ENCODE measurements around the gene COL20A1. TPM values are rescaled to one million over a fixed set of nuclear protein-coding genes. Genes with fewer than 3 reads are reported as not detected.

COL20A1 gene
- total RNA-seq, 1 donor from 2014 or later: not detected

DNA sequence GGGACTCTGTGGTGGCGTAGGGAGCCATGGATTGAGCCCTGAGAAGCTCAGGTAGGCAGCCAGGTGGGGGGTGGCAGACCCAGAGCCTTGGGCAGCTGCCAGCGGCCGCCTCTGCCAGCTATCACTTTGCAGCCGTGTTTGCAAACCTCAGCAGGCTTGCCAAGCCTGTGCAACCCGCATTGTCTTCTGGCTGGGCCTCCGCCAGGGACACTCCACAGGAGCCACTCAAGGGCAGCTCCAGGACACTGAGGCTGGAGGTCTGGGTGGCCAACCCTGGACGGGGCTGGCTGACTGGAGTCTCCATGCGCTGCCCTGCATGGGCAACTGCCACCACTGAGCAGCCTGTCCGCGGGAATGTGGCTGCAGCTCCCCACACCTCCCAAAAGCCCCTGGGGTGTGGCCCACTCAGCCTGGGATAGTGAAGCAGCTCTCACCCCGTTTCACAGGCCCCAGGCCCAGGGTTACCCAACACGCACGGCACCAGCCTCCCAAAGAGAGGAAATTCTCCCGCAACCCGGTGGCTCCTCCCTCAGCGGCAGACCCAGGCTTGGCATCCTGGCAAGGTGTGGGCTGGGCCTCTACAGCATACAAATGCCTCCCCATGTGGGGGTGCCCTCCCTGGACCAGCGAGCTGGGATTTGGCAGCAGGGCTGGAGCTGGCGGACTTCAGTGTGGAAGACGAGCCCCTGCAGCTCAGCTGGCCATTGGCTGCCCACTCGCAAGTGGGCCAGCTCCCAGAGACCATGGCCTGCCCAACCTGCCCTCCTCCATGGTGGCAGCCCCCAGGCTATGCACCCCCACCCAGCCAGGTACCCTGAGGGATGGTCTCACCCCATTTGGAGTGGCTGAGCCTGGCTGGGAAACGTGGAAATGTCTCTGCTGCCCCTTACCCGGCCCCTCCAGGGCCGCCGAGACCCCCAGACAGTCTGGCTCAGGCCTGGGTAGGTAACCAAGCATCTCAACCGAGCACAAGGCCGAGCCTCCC lies 65.2 kb downstream of the COL20A1 start:
- Histone ChIP-seq H3K9me3 (no peaks in the 10 kb centered on the region), H3K4me1 (peaks cover 8% of the 10 kb centered on the region), H3K27ac (no peak overlapping the region), H3K4me3 (no peak overlapping the region), H3K27me3 (peaks cover 9% of the 10 kb centered on the region), H3K36me3 (no peaks in the 10 kb centered on the region)
- TF ChIP-seq, protein P1, sequence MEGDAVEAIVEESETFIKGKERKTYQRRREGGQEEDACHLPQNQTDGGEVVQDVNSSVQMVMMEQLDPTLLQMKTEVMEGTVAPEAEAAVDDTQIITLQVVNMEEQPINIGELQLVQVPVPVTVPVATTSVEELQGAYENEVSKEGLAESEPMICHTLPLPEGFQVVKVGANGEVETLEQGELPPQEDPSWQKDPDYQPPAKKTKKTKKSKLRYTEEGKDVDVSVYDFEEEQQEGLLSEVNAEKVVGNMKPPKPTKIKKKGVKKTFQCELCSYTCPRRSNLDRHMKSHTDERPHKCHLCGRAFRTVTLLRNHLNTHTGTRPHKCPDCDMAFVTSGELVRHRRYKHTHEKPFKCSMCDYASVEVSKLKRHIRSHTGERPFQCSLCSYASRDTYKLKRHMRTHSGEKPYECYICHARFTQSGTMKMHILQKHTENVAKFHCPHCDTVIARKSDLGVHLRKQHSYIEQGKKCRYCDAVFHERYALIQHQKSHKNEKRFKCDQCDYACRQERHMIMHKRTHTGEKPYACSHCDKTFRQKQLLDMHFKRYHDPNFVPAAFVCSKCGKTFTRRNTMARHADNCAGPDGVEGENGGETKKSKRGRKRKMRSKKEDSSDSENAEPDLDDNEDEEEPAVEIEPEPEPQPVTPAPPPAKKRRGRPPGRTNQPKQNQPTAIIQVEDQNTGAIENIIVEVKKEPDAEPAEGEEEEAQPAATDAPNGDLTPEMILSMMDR (IDR thresholded peaks at IDR 0.05): no peak
- no peak for TF ChIP-seq POLR2AphosphoS5 (IDR thresholded peaks at IDR 0.05; ENCODE audit: insufficient read depth in 1 of 2, low read depth in 1 of 2)
- no peak for TF ChIP-seq POLR2A (IDR thresholded peaks at IDR 0.05)
- no peak for DNase-seq (ENCODE audit: extremely low spot score in 2 of 2)
- intact Hi-C loops (cut with DNase I): no loop called here

DNA sequence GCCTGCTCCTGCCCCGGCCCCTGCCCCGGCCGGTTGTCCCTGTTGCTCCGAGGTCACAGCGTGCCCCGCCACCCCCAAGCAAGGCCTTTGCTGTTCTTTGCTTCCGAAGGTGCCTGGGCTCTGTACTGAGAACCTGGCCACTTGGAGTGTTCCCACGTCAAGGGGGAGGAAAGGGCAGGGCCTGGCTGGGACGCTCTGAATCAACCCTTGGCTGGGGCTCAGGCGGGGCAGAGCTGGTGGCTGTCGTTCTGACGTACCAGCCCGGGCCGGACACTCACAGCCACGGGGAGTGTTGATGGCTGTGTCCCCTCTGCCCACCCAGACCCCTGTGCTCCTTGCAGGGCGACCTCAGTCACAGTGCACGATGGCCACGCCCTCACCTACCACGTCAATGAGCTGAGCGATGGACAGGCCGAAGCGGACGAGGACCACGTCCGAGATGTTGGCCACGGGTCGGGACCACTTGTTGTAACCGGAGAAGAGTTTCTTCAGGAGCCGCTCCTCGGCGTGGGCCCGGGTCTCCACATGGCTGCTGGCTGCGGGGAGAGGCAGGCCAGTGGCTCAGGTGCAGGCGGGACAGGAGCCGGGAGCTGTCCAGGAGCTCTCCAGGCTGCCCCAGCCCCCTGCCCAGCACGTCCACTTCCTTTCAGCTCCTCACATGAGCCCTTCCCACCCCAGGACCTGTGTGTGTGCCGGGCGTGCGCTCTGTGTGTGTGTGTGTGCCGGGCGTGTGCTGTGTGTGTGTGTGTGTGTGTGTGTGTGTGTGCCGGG lies 66.4 kb downstream of the COL20A1 start:
- no peak for DNase-seq (ENCODE audit: extremely low spot score in 2 of 2)
- peaks cover 8% of the 10 kb centered on the region for H3K4me1 ChIP-seq
- no peak overlapping the region for H3K27ac ChIP-seq
- intact Hi-C loops (cut with DNase I): no loop called here
- TF ChIP-seq POLR2A (IDR thresholded peaks at IDR 0.05) (no peak), POLR2AphosphoS5 (IDR thresholded peaks at IDR 0.05; ENCODE audit: insufficient read depth in 1 of 2, low read depth in 1 of 2) (no peak)
- TF ChIP-seq, protein P1 (IDR thresholded peaks at IDR 0.05): no peak
- H3K9me3 ChIP-seq: no peaks in the 10 kb centered on the region
- peaks cover 9% of the 10 kb centered on the region for H3K27me3 ChIP-seq
- H3K36me3 ChIP-seq: no peaks in the 10 kb centered on the region
- H3K4me3 ChIP-seq: no peak overlapping the region

DNA sequence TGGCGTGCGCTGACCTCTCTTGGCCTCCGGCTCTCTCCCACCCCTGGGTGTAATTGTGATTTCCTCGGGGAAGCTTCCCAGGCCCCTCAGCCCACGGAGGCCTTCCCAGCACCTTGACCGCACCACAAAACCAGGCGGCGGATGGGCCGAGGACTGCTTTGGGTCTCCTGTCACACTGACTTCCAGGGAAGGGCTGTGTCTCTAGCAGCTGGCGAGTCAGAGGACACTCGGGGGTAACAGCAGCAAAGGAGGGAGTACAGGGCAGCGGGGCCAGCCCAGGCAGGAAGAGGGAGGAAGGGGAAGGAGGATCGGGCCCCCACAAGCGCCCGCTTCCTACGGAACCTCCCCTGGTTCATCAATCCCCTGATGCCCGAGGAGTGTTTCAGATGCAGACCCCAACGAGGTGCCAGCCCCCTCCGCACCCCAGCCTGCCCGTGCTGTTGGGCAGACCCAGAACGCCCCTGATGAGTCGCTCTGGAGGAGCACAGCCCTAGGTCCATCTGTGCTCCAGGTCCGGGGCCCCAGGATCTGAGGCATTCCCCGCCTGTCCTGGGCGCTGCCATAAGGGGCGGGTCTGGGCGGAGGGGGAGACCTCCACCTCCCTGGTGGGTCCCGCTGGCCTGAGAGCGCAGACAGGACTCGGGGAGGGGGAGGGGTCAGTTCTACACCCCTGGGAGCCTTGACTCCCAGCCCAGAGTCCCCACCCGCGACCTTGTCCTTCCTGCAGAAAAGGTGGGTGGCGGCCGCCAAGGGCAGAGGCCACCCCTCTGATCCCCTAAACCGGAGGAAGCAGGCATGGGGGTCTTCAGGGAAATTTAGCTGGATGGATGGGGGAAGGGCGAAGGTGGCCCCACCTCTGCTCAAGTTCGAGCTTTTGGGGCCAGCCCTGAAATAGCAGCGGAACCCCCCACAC lies 67.2 kb downstream of the COL20A1 start:
- H3K27me3 ChIP-seq: peaks cover 9% of the 10 kb centered on the region

DNA sequence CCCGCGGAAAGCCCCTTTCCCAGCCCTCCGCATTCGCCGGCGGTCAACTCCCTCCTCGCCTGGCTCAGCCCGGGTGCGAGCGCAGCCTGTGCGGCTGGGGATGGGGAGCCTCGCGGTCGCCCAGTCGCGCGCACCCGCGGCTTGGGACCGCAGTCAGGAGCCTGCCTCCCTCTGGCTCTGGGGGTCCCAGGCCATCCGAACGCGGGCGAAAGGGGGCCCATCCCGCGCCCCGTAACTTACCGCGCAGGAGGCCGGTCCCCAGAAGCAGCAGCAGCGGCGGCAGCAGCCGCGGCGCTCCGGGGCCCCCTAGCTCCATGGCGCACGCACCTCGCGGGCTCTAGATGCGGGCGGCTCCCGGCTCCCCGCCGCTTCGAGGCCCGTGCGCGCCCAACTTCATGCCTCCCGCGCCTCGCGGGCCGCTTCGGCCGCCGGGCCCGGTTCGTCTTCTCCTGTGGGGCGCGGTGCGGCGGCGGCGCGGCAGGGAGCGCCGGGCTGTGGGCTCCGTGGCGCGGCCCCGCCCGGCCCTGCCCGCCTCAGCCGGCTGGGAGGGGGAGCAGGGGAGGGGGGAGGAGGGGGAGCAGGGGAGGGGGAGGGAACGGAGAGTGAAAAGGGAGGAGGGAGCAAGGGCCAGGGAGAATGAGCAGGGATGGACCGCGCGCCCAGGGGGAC lies 68.0 kb downstream of the COL20A1 start, which contains the start of gene CHRNA4:
Gene CHRNA4, minus strand, starts transcription at position 500 of the 669 bp plus-strand sequence. Its CDS starts 184 bp downstream, at position 316.
- no peak within 1 kb of the TSS for H3K4me3 ChIP-seq
- DNase-seq (ENCODE audit: extremely low spot score in 2 of 2): no peak
- TF ChIP-seq POLR2AphosphoS5 (IDR thresholded peaks at IDR 0.05; ENCODE audit: insufficient read depth in 1 of 2, low read depth in 1 of 2) (no peak), POLR2A (IDR thresholded peaks at IDR 0.05) (no peak)
- TF ChIP-seq, protein P1 (IDR thresholded peaks at IDR 0.05): no peak
- H3K9me3 ChIP-seq: no peaks in the 10 kb centered on the region
- peaks cover 9% of the 10 kb centered on the region for H3K27me3 ChIP-seq
- peaks cover 8% of the 10 kb centered on the region for H3K4me1 ChIP-seq
- H3K27ac ChIP-seq: no peak within 1 kb of the TSS
- no peaks in the 10 kb centered on the region for H3K36me3 ChIP-seq
- intact Hi-C loops (cut with DNase I): no loop called here

More for the DNA sequence above, 67.2 kb downstream of the COL20A1 start:
- Histone ChIP-seq H3K27ac (no peak overlapping the region), H3K9me3 (no peaks in the 10 kb centered on the region), H3K36me3 (no peaks in the 10 kb centered on the region), H3K4me3 (no peak overlapping the region), H3K4me1 (peaks cover 8% of the 10 kb centered on the region)
- intact Hi-C loops (cut with DNase I): no loop called here
- TF ChIP-seq POLR2A (IDR thresholded peaks at IDR 0.05) (no peak), POLR2AphosphoS5 (IDR thresholded peaks at IDR 0.05; ENCODE audit: insufficient read depth in 1 of 2, low read depth in 1 of 2) (no peak)
- TF ChIP-seq, protein P1 (IDR thresholded peaks at IDR 0.05): no peak
- no peak for DNase-seq (ENCODE audit: extremely low spot score in 2 of 2)

All from vagina (tissue), 2 donors.